NCI-H1694 (cell line): ENCODE measurements around the gene OSTC.
"Not testable (repeated sequence)": the region's sequence is repeated elsewhere in the genome, so short reads cannot be mapped to it uniquely, and the experiment has no call there.

Experiments
- DNase-seq: peaks from one replicate; lab custom pipeline; 2025; lab: John Stamatoyannopoulos, UW

The OSTC gene

DNA sequence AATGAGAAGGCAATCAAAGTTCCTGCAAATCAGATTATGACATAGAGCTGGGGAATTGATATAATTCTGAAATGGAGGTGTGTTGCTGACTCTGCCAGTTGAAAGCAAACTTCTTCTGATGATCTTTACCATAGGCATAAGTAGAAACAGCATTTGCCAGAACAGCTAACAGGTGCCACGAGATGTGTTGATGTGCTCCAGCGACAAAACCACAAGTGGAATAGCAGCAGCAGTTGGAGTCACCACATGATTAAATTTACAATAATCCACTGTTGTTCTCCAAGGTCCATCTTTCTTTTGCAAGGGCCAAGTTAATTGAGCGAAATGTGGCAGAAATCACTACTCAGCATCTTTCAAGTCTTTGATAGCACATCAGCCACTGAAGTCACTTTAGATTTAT is 3.7 kb upstream of the OSTC start:
- DNase-seq: no peak

DNA sequence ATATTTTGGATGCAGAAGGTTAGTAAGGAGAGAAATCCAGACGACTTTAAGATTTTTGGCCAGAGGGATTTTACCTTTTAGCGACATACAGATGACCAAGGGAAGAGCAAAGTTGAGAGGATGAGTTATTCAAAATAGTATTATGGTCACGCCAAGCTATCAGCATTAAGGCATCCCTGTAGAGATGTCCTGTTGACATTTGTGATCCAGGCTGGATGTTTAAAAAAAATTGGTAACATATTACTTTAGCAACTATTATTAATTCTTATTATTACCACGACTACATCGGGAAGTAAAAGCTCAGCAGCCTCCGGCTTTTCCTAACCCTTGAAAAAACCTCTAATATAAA is 562 bp upstream of the OSTC start:
- no peak for DNase-seq

DNA sequence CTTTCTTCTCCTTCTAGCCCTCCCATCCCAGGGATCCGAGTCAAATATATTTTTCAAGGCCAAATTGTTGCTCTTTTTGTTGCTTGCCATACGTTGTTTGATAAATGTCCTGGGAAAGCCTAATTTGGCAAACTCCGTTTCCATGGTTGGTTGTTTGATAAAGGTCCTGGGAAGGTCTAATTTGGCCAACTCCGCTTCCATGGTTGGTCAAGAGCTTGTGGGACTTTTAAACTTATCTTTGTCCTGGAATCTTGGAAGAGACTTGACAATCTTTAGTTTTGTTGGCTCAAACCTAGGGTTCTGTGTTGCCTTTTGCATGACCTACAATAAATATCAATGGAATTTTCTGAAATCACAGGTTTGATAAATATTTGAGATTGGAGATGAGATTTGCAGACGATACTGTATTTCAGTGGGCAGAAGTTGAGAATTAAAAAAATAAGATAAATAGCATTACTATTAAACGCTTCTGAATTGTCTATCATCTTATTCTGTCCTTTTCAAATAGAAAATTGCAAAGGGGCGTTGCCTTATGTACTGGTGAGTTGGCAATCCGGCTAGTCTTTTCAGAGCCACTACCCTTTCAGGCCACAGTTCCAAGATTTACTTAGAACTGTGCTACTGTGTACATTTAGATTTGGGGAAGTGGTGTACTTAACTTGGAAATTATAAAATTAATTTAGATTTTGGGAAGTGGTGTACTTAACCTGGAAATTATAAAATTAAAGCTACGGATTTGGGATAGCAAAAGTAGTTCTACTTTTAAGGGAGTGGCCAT is 804 bp downstream of the OSTC start:
- DNase-seq: no peak

DNA sequence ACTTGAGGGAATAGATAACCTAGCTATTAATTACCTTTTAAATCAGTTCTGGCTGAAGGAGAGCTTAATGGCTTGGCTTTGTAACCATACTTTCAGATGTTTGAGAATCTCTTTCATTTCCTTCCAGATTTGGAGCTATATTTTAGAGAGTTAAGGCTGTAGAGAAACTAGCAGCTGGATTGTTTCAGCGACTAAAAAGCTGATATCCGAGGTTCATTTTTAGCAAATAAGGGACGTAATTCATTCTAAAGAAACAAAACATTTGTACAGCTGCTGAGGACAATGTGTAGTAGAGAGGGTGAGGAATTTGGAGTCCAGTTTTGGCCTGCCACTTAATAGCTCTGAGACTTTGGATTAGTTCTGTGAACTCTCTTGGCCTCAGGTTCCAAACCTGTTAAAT is 12.2 kb downstream of the OSTC start:
- no peak for DNase-seq

DNA sequence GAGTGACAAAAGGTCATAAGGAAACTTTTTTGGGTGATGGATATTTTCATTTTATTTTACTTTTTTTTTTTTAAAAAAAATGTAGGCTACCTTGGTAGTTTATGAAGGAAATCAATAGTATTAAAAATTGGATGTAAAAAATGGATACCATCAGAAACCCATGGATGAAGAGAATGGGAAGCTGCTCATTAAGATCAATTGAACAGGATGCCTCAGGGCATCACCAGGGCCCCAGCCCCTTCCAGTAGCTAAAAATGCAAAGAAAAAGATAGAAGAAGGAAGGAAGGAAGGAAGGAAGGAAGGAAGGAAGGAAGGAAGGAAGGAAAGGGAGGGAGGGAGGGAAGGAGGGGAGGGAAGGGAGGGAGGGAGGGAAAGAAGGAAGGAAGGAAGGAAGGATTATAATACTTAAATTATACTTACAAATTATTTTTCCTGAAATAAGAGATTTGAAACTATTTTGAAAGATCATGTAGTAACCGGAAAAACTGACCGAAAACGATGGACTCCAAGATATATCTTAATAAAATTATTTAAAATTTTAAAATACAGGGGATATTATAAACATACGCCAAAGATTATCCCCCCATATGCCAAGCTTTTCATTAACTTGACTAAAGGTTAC is 24.1 kb downstream of the OSTC start:
- DNase-seq: no peak

DNA sequence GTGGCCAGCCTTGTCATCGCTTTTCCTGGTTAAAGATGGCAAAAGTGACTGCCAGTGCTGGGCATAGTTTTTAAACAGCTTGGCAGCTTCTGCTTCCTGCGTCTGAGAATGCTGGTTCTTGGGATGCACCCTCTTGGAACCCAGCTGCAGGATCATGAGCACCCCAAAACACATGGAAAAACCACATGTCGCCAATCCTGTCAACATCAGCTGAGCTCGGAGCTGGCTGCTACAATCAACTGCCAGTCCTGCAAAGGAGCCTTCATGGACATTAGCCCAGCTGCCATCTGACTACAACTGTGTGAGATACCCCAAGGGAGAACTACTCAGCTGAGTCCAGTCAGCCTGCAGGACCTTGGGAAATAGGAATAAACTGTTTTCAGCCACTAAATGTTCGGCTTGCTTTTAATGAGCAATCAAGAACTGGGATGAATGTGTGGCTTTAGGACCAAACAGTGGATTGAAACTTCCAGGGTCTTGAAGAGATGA is 31.0 kb downstream of the OSTC start:
- no peak for DNase-seq

DNA sequence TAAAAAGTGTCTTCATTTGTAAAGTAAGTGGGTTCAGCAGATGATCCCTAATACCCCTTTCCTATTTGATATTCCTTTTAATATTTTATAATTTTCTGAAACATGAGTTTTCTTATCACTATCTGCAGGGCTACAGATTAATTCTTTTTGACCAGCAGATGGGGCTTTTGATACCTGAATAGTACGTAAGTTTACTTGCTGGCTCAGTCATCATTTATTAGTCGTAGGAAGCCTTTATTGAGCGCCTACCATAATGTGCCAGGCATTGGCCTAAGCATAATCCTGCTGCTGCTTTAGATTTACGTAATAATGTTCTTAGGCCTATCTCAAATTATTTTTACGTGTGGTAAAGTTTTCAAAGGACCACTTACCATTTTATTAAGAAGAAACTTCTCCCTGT is 33.1 kb downstream of the OSTC start:
- DNase-seq: no peak

DNA sequence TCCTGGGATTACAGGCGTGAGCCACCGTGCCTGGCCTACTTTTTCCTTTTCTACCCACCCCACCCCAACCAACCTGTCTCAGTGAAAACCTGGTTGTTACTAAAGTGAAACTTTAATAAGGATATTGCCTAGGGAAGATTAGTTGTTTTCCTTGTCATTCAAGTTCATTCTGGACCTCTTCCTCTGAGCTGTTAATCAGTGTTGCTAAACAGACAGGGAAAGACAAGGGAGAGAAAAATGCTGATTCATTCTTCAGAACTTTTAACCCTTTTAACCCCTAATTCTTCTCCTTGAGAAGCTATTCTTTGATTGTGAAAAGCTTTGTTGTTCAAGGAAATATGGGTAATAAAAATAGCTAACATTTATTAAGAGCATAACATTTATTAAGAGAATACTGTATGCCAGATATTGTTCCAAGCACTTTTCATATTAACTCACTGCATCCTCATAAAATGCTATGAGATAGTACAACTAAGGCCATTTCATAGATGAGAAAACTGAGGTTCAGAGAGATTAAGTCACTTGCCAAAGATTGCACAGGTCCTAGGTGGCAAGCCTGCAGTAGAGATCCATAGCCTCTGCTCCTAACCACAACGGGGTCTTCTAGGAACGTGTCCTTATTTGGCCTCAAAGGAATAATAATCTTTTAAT is 34.8 kb downstream of the OSTC start:
- no peak for DNase-seq

DNA sequence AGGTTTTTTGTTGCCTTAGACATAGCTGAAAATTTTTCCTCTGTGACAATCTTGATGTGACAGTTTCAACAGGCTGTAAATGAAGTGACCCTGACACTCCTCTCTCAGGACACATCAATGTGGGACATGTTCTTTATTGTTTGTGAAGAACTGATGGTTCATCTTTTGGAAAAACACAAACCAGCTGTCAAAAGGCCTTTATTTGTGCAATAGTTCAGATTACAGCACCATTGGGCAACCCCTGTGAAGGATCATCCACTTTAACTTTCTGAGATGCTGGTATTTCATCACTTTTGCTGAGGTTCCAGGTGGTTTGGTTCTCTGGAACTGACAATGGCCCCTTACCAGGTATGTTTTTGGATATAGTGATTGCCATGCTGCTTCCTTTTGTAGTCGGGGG is 40.3 kb downstream of the OSTC start:
- no peak for DNase-seq

GRCh38 chr4:108693211-108693610 is 42.8 kb downstream of the OSTC start:
- DNase-seq: no peak

DNA sequence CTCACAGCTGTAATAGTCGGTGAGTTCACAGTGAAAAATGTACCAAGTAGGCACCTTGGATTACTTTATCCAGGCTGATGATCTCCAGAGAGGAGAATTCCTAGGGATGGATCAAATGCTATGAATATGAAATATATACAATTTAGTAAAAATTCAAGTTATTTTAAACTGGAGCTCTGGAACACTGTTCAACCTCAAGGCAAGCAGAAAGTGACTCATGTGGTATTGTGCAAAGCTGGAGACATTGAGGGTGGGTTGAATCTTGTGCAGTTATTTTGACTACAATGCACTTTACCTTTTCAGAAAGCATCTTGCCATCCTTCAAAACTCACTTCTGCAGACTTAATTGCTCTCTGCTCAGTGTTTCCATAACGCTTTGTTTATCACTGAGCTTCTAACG is 43.4 kb downstream of the OSTC start:
- no peak for DNase-seq

DNA sequence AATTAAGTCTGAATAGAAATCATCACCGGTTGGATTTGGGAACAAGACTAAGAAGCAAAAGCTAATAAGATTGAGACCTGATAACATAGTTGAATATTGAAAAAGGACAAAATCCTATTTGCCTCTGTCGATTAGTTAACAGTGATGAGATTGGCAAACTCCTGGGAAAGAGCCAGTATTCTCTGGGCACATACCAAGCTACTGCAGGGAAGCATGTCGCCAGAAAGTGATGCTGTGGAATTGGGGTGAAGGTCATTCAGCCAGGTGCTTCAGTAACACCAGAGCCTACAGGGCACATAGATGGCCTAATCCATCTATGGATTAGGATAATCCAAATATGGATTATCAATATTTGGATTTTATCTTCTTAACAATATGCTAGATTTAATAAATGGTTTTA is 44.0 kb downstream of the OSTC start:
- DNase-seq: no peak

DNA sequence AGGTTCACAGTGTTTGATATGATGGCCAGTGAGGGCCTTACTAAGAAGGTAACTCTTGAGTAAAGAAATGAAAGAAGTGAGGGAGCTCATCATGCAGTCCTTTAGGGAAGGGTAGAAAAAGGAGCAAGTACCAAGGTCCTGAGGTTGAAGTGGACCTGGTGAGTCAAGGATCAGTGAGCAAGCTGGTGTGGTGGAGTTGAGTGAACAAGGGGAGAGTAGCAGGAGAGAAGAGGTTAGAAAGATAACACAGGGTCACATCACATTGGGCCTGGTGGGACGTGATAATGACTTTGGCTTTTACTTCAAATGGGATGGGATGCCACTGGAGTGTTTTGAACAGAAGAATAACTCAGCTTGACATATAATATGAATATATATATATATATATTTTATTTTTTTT is 44.7 kb downstream of the OSTC start:
- no peak for DNase-seq

- DNase-seq: no peak
Observed at GRCh38 chr4:108696160-108696559, 45.8 kb downstream of the OSTC start.

DNA sequence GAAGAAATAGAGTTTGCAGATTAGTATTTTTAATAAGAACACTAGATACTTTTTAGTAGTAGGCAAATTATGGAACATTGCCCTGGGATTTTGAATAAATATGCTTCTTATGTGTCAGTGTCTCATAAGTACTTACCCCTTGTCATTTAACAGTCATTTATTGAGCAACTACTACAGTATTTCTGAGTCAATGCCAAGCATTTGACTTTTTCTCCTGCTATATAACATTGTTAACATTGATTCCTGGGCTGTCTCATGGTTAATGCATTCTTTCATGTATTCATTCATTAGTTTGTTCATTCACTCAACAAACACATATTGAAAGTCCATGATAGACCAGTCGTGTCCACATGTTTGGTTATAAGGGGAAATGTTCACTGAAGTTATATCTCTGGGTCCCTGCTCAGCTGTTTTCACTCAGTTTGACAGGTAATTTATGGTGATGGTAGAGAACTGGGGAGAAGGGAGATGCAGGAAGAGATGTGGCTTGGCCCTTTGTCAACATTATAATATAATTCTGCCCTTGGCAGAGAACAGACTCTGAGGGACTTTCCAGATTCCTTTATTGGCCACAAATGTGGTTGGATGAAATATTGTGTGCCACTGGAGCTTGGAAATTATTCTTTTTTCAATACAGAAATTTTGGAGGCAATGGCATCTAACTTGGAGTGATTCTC is 49.8 kb downstream of the OSTC start:
- no peak for DNase-seq

GRCh38 chr4:108702960-108703359 is 52.6 kb downstream of the OSTC start:
- DNase-seq: no peak

DNA sequence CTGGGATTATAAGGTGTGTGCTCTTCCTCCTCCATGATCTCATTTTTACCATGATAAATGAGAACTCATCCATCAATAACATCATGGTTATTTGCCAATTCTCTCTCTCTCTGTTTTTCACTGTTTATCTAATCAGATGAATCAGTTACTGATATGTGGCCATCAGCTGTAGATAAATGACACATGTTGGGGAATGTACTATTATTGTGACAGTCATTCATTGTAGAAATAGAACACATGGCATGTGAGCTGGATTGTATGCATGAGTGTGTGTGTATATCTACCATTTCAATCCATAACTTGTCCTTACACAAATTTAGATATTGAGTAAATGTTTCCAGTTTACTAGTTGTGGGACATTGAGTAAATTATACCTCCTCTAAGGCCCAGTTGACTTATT is 53.0 kb downstream of the OSTC start:
- no peak for DNase-seq

DNA sequence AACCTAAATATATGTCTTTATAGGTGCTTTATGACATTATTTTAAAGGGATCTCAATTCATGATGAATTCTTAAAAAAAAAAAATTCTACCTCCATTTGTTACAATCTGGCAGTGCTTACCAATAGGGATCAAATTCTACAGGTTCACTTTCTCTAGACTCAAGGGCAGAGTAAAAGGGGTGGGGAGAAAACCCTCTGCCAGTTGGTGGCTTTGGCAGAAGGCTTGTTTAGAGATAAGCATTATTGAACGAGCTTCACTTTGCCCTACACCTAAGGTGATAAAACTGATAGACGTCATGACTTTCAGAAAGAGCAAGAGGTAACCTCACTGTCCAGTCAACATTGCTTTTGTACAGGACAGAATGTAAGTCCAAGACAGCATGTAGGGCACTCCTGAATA is 53.6 kb downstream of the OSTC start:
- DNase-seq: no peak

DNA sequence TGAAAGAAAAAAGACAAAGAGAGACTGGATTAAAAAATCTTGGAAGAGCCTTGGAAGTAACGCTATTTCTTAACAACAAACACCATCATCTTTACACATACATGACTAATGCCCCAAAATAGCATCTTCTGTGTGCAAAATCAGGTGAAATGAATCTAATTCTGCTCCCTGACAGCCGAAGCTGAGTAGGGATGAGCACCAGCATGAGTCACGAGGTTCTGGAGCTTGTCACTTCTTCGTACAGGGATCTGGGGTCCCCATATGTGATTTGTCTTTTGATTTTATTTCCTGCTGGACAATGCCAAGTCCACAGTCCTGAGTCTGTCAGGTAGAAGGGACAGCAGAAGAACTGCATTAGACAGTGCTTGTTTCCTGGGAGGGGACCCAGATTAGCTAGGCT is 55.9 kb downstream of the OSTC start:
- DNase-seq: no peak

- no peak for DNase-seq
Observed at GRCh38 chr4:108709234-108709633, 58.8 kb downstream of the OSTC start.

DNA sequence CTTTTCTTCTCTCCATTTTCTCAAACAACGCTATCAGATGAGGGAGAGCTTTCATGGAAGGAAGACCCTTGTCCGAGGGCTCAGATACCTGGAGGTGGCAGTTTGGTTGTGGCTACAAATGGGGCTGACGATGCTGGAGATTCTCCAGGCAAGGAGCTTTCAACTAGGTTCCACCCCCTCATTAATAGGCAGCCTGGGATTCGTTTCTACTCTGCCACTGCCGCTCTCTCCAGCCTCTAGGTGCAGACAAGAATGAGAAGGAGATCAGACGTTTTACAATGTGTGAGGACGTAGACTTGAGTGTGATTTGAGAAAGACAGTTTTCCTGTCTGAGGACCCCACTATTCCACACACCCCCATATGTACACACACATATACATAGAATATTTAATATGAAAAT is 59.3 kb downstream of the OSTC start:
- DNase-seq: no peak

- not testable (repeated sequence) for DNase-seq
Observed at GRCh38 chr4:108710578-108710977, 60.2 kb downstream of the OSTC start.

- DNase-seq: no peak
Observed at GRCh38 chr4:108714880-108715279, 64.5 kb downstream of the OSTC start.
